ENCODE data around the gene MBD2. TPM values are rescaled to one million over a fixed set of nuclear protein-coding genes. Genes with fewer than 3 reads are reported as not detected.

Gene MBD2
- polyA plus RNA-seq, 1 donor (not counting 4 experiments of a cell fraction or from before 2014, with no cell fraction given) = 212 TPM

GRCh38 chr18:54192900-54193299 lies 31.6 kb downstream of the MBD2 start:
- no peak for DNase-seq (ENCODE audit: low read depth, low spot score)
- H3K9me3 ChIP-seq (ENCODE audit: control insufficient read depth, low read depth, low read length) = no peaks in the 10 kb centered on the region

GRCh38 chr18:54192415-54192814 lies 32.1 kb downstream of the MBD2 start:
- no peak for DNase-seq (ENCODE audit: low read depth, low spot score)
- Histone ChIP-seq H3K27me3 (ENCODE audit: control insufficient read depth, extremely low read depth, insufficient read depth, low read length) (no peaks in the 10 kb centered on the region), H3K9me3 (ENCODE audit: control insufficient read depth, low read depth, low read length) (no peaks in the 10 kb centered on the region), H3K36me3 (ENCODE audit: control insufficient read depth in 2 of 2, extremely low read depth in 1 of 2, insufficient read depth in 2 of 2, low read length in 2 of 2) (peaks cover 3 to 16% of the 10 kb centered on the region in 2 experiments), H3K4me1 (ENCODE audit: control insufficient read depth, extremely low read depth, insufficient read depth, low read length) (peaks cover 29% of the 10 kb centered on the region), H3K4me3 (ENCODE audit: control insufficient read depth in 2 of 3, extremely low read depth in 1 of 3, insufficient read depth in 2 of 3, low read depth in 1 of 3, low read length in 3 of 3) (no peak overlapping the region), H3K9me1 (ENCODE audit: control insufficient read depth, extremely low read depth, insufficient read depth, low read length) (peaks cover 2% of the 10 kb centered on the region), H3K27ac (ENCODE audit: control insufficient read depth, insufficient read depth, low read length) (peak overlapping the region; percentile 77), H3K4me2 (ENCODE audit: control insufficient read depth, extremely low read depth, insufficient read depth, low read depth, low read length) (no peak overlapping the region), H3K9ac (ENCODE audit: control insufficient read depth, extremely low read depth, insufficient read depth, low read length) (no peak overlapping the region), H3K79me2 (ENCODE audit: control insufficient read depth, insufficient read depth, low read length) (peaks cover 70% of the 10 kb centered on the region), H4K20me1 (ENCODE audit: control insufficient read depth, extremely low read depth, insufficient read depth, low read length) (peaks cover 2% of the 10 kb centered on the region), H2AFZ (ENCODE audit: control insufficient read depth, low read length) (no peak overlapping the region)
- FAIRE-seq = peak; percentile 43
- no peak for TF ChIP-seq CTCF (optimal IDR thresholded peaks at IDR 0.05 in 1 of 3, IDR thresholded peaks at IDR 0.05 in 1 of 3, conservative IDR thresholded peaks at IDR 0.05 in 1 of 3; ENCODE audit: extremely low read depth in 1 of 3, insufficient read depth in 2 of 3, low read length in 3 of 3)
- TF ChIP-seq EZH2 (IDR thresholded peaks at IDR 0.05; ENCODE audit: low read length) = no peak
- dilution Hi-C loops (cut with MboI; ENCODE audit: extremely low pct_ligation_motif_present, low sequenced_read_pairs) = no loop called here

More at GRCh38 chr18:54192900-54193299, 31.6 kb downstream of the MBD2 start:
- no peak overlapping the region for H2AFZ ChIP-seq (ENCODE audit: control insufficient read depth, low read length)
- H3K9ac ChIP-seq (ENCODE audit: control insufficient read depth, extremely low read depth, insufficient read depth, low read length) = no peak overlapping the region
- peaks cover 29% of the 10 kb centered on the region for H3K4me1 ChIP-seq (ENCODE audit: control insufficient read depth, extremely low read depth, insufficient read depth, low read length)
- no peak for TF ChIP-seq EZH2 (IDR thresholded peaks at IDR 0.05; ENCODE audit: low read length)
- TF ChIP-seq CTCF (optimal IDR thresholded peaks at IDR 0.05 in 1 of 3, IDR thresholded peaks at IDR 0.05 in 1 of 3, conservative IDR thresholded peaks at IDR 0.05 in 1 of 3; ENCODE audit: extremely low read depth in 1 of 3, insufficient read depth in 2 of 3, low read length in 3 of 3) = no peak
- H3K4me3 ChIP-seq (ENCODE audit: control insufficient read depth in 2 of 3, extremely low read depth in 1 of 3, insufficient read depth in 2 of 3, low read depth in 1 of 3, low read length in 3 of 3) = no peak overlapping the region
- peak; percentile 61 for FAIRE-seq
- H3K27ac ChIP-seq (ENCODE audit: control insufficient read depth, insufficient read depth, low read length) = peak overlapping the region; percentile 77
- H3K4me2 ChIP-seq (ENCODE audit: control insufficient read depth, extremely low read depth, insufficient read depth, low read depth, low read length) = peak overlapping the region; percentile 9
- H4K20me1 ChIP-seq (ENCODE audit: control insufficient read depth, extremely low read depth, insufficient read depth, low read length) = peaks cover 2% of the 10 kb centered on the region
- peaks cover 1 to 11% of the 10 kb centered on the region in 2 experiments for H3K36me3 ChIP-seq (ENCODE audit: control insufficient read depth in 2 of 2, extremely low read depth in 1 of 2, insufficient read depth in 2 of 2, low read length in 2 of 2)
- no peaks in the 10 kb centered on the region for H3K27me3 ChIP-seq (ENCODE audit: control insufficient read depth, extremely low read depth, insufficient read depth, low read length)
- peaks cover 70% of the 10 kb centered on the region for H3K79me2 ChIP-seq (ENCODE audit: control insufficient read depth, insufficient read depth, low read length)
- peaks cover 2% of the 10 kb centered on the region for H3K9me1 ChIP-seq (ENCODE audit: control insufficient read depth, extremely low read depth, insufficient read depth, low read length)
- dilution Hi-C loops (cut with MboI; ENCODE audit: extremely low pct_ligation_motif_present, low sequenced_read_pairs) = no loop called here

Measured in keratinocyte (primary cell).